GM19397 (cell line): ENCODE data around the gene PRSS12.
"Not testable (repeated sequence)": the region's sequence is repeated elsewhere in the genome, so short reads cannot be mapped to it uniquely, and the experiment has no call there.

ENCODE experiments used
- ATAC-seq: cut with Tn5 transposase; IDR thresholded peaks from one replicate; pipeline ENCODE4 v1.9.1; 2021; ENCODE audit warnings: mild to moderate bottlenecking, moderate library complexity; ENCODE audit not compliant: unreplicated experiment

The PRSS12 gene

GRCh38 chr4:118279328-118279727 is 73.5 kb downstream of the PRSS12 start:
- no peak for ATAC-seq

DNA sequence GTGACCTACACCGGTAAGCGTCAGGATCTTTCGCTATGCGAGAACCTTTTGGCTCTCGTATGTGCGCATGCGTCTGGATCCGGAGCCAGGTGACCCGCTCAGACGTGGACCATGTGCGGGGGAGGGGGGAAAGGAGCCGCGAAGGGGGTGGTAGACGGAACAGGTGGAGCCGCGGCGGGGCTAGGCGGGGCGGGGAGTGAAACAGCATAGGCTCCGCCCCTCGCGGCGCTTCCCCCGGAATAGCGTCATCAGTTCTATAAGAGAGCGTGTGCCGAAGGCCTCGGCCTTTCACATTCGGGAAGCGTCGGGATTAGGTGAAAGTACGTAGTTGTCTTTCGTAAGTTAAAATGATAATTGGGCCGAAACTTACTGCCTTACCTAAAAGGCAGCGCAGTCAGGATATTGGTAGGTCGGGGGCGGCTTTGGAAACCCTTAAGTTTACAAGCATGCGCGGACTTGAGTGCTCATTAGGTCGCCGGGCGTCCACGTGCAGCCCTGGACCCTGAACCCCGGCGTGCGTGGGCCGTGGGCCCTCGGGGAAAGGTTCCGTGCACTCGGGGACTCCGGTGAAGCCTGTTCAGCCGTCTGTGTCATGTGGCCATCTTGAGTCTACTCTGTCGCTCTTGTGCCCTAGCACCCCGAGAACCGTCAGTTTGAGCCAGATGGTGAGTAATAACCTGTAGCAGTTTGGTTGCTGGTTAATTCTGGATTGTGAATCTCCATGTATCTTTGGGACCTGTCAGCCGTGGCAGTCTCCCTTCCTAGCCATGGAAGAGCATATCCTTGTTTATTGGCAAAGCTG is 74.1 kb downstream of the PRSS12 start:
- peak; percentile 87 for ATAC-seq

DNA sequence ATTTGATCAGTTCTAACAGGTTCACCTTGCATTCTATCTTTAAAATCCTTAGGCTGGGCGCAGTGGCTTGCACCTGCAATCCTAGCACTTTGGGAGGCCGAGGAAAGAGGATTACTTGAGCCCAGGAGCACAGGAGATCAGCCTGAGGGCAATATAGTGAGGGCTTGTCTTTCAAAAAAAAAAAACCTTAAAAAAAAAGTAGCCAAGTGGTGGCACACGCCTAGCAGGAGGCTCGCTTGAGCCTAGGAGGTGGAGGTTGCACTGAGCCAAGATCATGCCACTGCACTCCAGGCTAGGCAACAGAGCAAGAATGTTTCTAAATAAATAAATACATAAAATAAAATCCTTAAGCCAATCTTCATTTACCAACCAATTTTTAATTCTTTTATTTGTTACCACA is 75.6 kb downstream of the PRSS12 start:
- no peak for ATAC-seq

GRCh38 chr4:118276580-118276979 is 76.2 kb downstream of the PRSS12 start:
- no peak for ATAC-seq

GRCh38 chr4:118273642-118274041 is 79.2 kb downstream of the PRSS12 start:
- ATAC-seq: no peak

- no peak for ATAC-seq
Observed at GRCh38 chr4:118271788-118272187, 81.0 kb downstream of the PRSS12 start.

- ATAC-seq: no peak
Observed at GRCh38 chr4:118270492-118270891, 82.3 kb downstream of the PRSS12 start.

GRCh38 chr4:118268780-118269179 is 84.0 kb downstream of the PRSS12 start:
- no peak for ATAC-seq

DNA sequence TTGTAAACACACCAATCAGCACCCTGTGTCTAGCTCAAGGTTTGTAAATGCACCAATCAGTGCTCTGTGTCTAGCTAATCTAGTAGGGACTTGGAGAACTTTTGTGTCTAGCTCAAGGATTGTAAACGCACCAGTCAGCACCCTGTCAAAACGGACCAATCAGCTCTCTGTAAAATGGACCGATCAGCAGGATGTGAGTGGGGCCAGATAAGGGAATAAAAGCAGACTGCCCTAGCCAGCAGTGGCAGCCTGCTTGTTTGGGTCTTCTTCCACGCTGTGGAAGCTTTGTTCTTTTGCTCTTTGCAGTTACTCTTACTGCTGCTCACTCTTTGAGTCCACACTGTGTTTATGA is 86.7 kb downstream of the PRSS12 start:
- not testable (repeated sequence) for ATAC-seq

- no peak for ATAC-seq
Observed at GRCh38 chr4:118265312-118266144, 87.3 kb downstream of the PRSS12 start.

DNA sequence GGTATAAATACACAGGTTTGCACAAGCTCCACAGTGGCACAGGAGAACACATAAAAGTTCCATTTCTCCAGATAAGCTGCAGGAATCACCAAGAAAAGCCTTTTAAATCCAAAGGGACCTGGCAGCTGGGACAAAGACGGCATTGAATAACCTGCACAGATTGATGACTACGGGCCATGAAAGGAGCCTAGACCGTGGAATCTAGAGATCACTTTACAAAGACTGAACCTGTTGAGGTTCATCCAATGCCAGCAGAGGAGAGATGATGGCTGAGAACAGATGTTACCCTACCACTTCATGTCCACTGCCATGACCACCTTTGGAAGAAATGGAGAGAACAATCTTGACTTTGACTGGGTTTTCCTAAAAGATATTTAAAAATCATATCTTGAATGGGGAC is 88.7 kb downstream of the PRSS12 start:
- ATAC-seq: no peak

DNA sequence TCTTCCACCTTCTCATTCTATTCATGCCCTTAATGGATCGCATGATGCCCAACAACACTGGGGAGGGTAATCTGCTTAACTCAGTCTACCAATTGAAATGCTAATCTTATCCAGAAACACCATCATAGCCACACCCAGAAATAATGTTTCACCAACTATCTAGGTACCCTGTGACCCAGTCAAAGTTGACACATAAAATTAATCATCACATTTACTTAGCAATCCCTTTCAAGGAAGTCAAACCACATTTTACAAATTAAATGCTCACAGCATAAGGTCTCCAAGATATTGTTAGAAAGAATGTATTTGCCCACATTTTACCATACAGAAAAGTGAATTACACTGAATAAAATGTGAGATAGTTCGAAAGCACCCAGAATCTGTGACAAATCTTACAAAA is 92.5 kb downstream of the PRSS12 start:
- ATAC-seq: no peak

DNA sequence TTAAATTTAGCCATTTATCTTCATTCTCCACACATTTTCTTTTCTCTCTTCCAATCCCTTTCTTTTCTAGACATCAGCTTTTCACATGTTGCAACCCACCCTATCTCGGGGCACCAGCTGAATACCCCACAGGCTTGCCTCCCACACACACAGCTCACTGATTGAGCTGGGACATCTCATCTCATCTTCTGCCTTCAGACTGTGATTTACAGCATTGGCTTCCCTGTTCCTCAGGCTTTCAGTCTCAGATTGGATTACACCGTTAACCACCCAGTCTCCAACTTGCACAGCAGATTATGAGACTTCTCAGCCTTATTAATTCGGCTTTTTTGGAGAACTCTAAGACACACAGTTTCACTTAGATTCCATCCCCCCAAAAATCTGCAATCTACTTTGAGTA is 93.7 kb downstream of the PRSS12 start:
- no peak for ATAC-seq

DNA sequence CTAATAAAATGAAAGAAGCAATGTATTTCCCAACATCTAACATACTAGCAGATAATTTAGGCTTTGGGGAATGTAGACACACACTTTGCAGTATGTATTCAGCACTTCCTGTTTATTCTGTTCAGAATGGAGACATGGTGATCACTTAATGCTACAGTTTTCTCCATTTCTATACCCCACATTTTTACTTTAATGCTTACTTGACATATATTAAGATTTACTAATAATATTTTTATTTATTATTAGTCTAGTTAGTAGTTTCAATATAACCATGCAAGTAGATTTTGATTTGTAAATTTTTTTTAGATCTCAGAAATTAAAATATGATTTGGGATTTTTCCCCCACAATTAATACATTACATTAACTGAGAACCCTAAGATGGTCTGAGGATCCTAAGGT is 98.4 kb downstream of the PRSS12 start:
- no peak for ATAC-seq

- no peak for ATAC-seq
Observed at GRCh38 chr4:118249890-118250289, 102.9 kb downstream of the PRSS12 start.

- ATAC-seq: no peak
Observed at GRCh38 chr4:118237531-118237930, 115.3 kb downstream of the PRSS12 start.

DNA sequence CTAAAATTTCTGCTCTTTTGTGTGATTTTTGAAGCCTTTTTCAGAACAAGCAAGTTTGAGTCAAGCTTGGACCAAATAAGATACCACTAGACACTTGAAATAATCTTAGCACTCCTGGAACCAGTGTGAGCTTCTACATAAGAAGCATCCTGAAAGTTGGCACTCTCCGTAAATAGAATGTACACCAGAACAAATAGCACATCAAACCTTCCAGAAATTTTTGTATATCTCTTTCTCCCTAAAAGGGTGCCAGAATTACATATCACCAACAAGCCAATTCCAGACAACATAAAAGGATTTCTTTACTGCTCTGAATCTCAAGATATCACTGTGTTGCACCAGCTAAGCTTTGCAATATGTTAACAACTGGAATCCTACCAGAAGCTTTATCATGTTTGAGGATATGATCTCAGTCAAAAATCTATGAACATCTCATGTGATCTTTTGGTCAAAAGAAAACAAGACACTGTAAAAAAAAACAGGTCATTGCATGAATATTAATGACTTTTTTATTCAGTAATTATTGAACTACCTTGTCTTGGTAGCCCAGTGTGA is 117.2 kb downstream of the PRSS12 start:
- no peak for ATAC-seq
